Glomerular visceral epithelial cell (primary cell): ENCODE measurements around the gene ADCY5.
A peak's percentile ranks its signal among the peaks of the same experiment; 100 is the strongest.

ENCODE experiments used
- DNase-seq: peaks from one replicate; pipeline ENCODE4 v3.0.0-alpha.2; 2016; ENCODE audit errors: extremely low spot score

Gene ADCY5

DNA sequence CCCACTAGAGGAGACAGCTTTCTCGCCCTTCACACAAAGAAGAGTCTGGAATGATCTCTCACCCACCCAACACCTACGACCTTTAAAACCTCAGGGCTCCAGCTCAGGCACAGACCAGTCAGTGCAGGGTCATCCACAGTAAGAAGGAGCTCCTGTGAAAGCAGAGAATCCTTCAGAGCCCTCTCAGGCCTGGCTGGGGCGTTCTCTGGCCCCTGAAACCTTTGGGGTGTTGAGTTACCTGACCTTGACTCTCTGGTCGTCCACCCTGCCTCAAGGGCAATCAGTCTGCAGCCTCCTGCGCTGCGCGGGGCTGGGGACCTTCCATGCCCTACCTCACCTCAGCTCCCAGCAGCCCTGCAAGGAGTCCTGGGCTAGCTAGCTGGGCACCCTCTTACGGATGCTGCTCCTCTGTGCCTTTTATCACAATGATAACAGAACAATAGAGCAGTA, 106.2 kb downstream of the ADCY5 start:
- DNase-seq, result no peak

DNA sequence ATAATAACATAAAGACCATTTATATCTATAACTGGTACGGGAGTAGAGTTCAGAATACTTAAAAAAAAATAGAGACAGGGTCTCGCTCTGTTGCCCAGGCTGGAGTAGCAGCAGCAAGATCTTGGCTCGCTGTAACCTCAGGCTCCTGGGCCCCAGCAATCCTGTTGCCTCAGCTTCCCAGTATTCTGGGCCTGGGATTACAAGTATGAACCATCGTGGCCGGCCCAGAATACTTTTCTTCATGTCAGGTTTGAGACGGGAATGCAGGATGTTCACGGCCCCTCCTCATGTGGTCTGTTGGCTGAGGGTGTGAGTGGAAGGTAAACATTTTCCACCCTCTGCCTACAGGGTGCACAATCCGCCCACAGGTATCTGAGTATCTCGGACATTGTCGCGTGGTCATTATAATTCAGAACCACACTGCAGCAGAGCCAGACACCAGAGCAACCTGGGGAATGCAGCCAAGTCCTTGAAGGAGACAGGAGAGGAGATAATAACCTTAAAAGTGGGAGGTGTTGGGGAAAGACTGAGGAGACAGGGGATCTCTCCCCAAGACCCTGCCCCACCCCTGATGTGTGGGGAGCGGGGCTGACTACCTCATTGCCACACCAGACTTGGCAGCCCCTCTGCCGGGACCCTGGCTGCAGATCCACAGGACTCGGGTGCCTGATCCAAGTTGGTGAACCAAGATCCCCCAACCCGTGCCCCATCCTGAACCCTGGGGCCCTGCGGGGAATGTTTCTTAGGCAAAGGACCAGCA, 106.8 kb downstream of the ADCY5 start:
- DNase-seq, result no peak

DNA sequence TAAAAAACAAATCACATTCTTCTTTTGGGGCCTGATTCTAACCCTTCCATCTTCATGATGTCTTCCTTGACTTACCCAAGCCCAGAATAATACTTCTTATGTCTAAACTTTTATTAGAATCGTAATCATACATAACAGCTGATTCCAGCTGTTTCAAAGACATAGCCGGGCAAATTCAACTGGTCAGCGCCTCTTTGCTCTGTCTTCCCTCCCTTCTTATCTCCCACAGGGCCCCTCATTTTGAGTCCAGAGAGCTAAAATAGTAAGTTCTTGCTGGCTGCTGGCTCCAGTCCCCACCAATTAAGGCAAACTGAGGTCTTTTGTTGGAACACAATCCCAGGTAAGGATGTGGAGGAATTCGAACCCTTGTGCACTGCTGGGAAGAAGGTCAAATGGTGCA, 108.6 kb downstream of the ADCY5 start:
- DNase-seq, result no peak

DNA sequence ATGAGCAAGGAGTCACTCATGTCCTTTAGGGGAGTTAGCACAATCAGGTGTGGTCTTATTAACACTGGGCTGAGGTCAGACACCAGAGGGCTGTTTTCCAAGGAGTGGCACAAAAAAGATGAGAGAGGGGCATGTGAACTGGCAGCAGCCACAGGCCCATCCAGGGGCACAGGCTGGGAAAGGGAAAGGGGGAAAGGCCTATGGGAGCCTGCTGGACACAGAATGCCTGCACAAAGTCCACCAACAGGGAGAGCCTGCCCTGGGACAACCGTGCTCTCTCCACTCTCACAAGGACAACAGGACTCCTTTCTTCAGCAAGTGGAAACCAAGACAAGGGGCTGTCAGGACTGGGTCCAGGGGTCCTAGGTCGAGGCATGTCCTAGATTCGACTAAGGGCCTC, 109.6 kb downstream of the ADCY5 start:
- DNase-seq, result no peak

DNA sequence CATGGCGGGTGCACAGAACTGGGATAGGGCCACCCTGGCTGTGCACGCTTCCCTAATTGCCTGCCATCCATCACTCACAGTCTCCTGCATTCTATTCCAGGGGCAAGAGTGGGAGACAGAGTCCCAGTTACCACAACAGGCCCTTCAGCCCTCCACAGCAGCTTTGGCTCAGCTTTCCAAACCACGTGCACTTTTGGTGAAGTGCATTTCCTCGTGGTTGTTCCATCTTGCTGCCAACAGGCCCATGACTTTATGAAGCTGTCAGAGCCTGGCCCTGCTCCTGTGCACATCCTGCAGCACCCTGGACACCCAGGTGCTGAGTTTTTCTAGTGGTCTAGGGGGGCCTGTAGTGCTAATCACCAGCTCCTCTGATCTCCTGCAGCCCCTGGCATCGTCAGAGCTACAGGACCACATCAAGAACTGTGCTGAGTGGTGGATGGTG, 110.2 kb downstream of the ADCY5 start:
- DNase-seq, result no peak

DNA sequence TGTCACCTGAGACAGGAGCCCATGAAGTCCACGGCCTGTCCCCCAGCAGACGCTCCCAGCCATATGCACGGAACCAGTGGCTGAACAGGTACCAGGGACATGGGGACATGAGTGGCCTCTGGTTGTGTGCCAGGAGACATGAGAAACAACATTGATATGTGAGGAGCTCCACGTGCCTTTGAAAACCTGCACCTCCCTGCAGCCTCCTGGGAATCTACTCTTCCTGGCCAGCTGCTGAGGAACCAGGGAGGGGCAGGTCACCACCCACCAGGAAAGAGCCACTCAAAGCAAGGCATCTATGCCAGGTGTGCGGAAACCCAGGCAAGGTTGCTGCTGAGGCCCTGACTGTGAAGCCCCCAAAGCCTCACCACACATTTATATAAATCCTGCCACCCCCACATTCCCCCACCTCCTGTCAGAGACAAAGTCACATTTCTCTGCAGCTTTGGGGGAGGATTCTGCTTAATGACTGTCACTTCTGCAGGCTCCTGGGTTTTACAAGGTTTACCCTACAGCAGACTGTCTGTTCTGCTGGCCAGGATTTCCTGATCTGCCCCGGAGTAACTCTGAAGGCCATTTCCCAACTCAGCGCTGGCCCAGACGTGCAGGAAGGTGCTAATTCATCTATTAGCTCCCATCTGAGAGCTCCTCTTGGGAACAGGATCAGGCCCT, 110.8 kb downstream of the ADCY5 start:
- DNase-seq, result no peak

GRCh38 chr3:123337226-123337625, 111.7 kb downstream of the ADCY5 start:
- DNase-seq, result no peak

- no peak for DNase-seq
These were observed 112.4 kb downstream of the ADCY5 start for GRCh38 chr3:123336441-123336851.

DNA sequence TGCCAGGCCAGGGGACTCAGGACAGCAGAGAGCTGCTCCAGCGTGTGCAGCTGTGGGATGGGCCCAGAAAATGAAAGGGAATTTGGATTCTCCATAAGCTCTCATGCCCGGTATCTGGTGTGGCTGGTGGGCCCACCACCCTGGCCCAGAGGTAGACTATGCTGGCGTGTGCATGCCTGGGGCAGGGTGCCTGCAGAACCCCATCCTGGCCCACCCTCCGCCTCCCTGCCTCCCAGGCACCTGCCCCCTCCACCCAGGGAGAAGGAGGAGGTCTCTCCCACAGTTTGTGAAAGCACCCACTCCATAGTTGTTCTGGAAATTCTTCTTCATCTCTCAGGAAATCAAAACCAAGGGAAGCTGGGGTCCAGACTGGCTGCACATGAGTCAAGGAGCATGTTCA, 112.9 kb downstream of the ADCY5 start:
- no peak for DNase-seq

GRCh38 chr3:123335007-123335670, 113.8 kb downstream of the ADCY5 start:
- DNase-seq, result no peak

DNA sequence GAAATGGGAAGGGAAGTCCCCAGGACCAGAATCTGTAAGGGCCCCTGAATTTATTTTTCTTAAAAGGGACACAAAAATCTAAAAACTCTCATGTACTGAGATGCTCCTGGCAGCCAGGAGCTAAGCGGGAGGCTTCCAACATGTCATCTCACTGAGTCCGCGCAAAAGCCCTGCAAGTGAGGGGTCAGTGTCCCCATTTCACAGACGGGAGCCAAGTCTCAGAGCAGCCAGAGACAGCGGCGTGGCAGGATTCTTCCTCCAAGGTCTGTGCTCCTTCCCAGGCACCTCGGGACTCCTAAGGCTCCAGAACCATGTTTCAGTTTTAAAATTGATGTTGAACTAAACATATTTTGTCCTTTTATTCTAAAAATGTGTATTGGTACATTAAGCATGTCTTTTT, 114.8 kb downstream of the ADCY5 start:
- DNase-seq, result no peak

- no peak for DNase-seq
These were observed 115.5 kb downstream of the ADCY5 start for GRCh38 chr3:123333401-123333800.

- no peak for DNase-seq
These were observed 116.7 kb downstream of the ADCY5 start for GRCh38 chr3:123332124-123332641.

DNA sequence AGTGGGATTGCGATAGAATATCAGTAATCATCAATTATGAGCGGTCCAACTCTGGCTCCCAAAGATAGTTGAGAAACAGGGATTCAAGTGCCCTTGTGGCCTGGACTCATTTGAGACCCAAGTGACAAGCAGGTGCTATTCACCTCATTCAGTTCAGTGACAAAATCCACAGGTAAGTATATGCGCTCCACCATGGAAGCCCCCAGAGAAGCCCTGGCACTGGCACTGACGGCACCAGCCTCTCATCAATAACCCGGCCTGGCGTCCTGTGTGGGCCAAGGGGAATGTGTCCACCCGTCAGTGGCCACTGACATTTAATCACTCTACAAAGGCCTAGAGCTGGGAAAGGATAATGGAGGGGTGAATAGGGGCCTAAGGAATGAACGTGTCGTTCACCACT, 117.2 kb downstream of the ADCY5 start:
- DNase-seq, result no peak

DNA sequence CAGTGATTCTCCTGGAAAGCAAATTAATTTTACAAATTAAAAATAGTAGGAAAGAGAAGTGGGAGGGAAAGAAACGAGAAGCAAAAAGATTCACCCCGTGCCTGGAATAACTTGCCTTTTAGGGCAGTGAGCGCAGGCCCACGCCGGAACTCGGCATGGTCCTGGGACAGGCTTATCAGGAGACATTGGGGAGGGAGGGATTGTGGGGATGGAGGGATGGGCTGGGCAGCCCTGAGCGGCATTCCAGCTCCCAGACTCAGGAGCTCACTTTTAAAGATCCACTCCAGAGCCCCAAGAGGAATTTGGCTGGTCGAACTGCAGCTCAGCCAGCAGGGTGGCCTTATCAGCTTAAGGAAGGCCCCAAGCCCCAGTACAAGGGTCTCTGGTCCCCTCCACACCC, 117.9 kb downstream of the ADCY5 start:
- no peak for DNase-seq

GRCh38 chr3:123330441-123330991, 118.4 kb downstream of the ADCY5 start:
- no peak for DNase-seq

- no peak for DNase-seq
These were observed 119.1 kb downstream of the ADCY5 start for GRCh38 chr3:123329636-123330340.

DNA sequence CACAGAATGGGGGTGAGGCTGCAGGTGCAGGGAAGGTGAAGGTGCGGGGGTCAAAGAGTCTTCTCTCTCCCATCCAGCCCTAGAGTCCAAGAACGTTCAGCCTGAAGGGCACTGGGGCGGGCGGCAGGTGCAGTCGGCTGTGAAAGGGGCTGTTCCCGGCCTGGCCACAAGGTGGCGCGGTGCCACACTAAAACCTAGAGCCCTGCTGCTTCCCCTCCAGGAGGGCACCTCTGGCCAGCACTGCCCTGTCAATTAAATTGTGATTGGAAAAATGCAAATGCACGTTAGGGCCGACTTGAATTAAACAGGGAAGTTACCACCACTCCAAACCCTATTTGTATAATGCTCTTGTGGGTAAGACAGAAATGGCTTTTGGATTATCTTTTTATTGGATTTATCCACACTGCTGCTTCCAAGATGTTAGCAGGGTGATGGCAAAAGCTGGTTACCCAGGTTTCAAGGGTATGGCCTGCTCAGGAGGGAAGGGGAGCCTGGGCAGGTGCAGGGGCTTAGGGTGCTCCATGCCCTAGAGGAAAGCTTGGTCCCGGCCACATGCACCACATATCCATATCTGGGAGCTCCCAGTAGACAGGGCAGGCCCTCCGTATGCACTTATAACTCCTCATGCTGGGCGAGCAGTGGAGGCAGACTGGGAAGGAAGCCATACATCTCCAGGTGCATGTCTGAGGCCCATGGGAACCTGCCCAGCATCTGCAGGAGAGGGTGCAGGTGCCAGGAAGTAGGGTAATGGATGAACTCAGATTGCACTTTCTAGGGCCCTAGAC, 119.8 kb downstream of the ADCY5 start:
- peak; percentile 69 for DNase-seq

- DNase-seq, result no peak
These were observed 120.7 kb downstream of the ADCY5 start for GRCh38 chr3:123327956-123328850.

DNA sequence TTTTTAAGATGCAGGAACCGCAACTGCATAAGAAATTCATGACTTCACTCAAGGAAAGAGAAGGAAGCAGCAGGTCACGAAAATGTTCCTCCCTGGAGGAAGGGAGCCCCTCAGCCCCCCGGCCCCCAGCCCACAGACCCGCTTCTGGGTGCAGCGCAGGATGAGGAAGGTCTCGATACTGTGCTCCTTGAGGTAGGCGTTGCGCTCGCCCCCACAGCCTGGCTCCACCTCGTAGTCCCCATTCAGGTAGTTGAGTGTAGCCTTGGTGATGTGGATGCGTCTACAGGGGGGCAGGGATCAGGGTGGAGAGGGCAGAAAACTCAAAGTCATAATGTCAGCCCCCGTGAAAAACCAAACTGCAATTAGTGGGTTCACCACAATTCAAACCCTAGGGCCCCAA, 121.4 kb downstream of the ADCY5 start:
- no peak for DNase-seq
